Mesendoderm (in vitro differentiated cells): ENCODE measurements around the gene CHCHD6.

Experiments used
- DNase-seq: peaks from one replicate; pipeline ENCODE4 v3.0.0; 2013
- H2AK5ac ChIP-seq: 2 replicates; pipeline ENCODE4 v1.6.1; 2013; ENCODE audit warnings: low read length, inconsistent platforms
- H2BK120ac ChIP-seq: 2 replicates; pipeline ENCODE4 v1.6.1; 2013; ENCODE audit warnings: low read depth, mild to moderate bottlenecking, low read length, moderate library complexity, mixed read lengths
- H2BK15ac ChIP-seq: replicated peaks from 2 replicates; pipeline ENCODE4 v1.6.1; 2013; ENCODE audit warnings: low read depth, mild to moderate bottlenecking, moderate library complexity
- H2BK5ac ChIP-seq: 2 replicates; pipeline ENCODE4 v1.6.1; 2013; ENCODE audit warnings: low read length, inconsistent platforms
- H3K18ac ChIP-seq: 2 replicates; pipeline ENCODE4 v1.6.1; 2013; ENCODE audit warnings: mild to moderate bottlenecking, low read length, mixed read lengths
- H3K23ac ChIP-seq: one replicate; pipeline ENCODE4 v1.6.1; 2013; ENCODE audit warnings: low read length
- H3K27ac ChIP-seq: 2 replicates; pipeline ENCODE4 v1.5.1; 2013; ENCODE audit warnings: low read depth, mild to moderate bottlenecking, inconsistent platforms, low read length, moderate library complexity
- H3K27me3 ChIP-seq: 2 replicates; pipeline ENCODE4 v1.6.1; 2013; ENCODE audit warnings: low read length, control low read depth, mild to moderate bottlenecking, inconsistent platforms; ENCODE audit not compliant: insufficient read depth, poor library complexity
- H3K36me3 ChIP-seq: 2 replicates; pipeline ENCODE4 v1.6.1; 2013; ENCODE audit warnings: low read length, inconsistent platforms; ENCODE audit not compliant: control insufficient read depth, insufficient read depth
- H3K4ac ChIP-seq: one replicate; pipeline ENCODE4 v1.6.1; 2013; ENCODE audit warnings: low read depth, mild to moderate bottlenecking, low read length, moderate library complexity
- H3K4me1 ChIP-seq: 2 replicates; pipeline ENCODE4 v1.6.1; 2013; ENCODE audit warnings: low read depth, low read length, inconsistent platforms; ENCODE audit not compliant: control insufficient read depth
- H3K4me2 ChIP-seq: 2 replicates; pipeline ENCODE4 v1.6.1; 2013; ENCODE audit warnings: low read length
- H3K4me3 ChIP-seq: 2 replicates; pipeline ENCODE4 v1.5.1; 2013; ENCODE audit warnings: mild to moderate bottlenecking, low read length
- H3K56ac ChIP-seq: one replicate; pipeline ENCODE4 v1.6.1; 2013; ENCODE audit warnings: low read length
- H3K79me1 ChIP-seq: 2 replicates; pipeline ENCODE4 v1.6.1; 2013; ENCODE audit warnings: low read length, inconsistent platforms
- H3K79me2 ChIP-seq: 2 replicates; pipeline ENCODE4 v1.6.1; 2013; ENCODE audit warnings: mild to moderate bottlenecking, low read length; ENCODE audit not compliant: control insufficient read depth, insufficient read depth
- H3K9ac ChIP-seq: 2 replicates; pipeline ENCODE4 v1.6.1; 2013; ENCODE audit warnings: low read length, inconsistent platforms
- H4K5ac ChIP-seq: one replicate; pipeline ENCODE4 v1.6.1; 2013; ENCODE audit warnings: low read length
- H4K8ac ChIP-seq: one replicate; pipeline ENCODE4 v1.6.1; 2013; ENCODE audit warnings: low read depth, mild to moderate bottlenecking, control low read depth, low read length, moderate library complexity
- WGBS: extraction: QIAGEN DNeasy Blood & Tissue Kit; methylation state at CpG from one replicate; pipeline ENCODE4 v1.1.7; 2013; ENCODE audit warnings: low lambda C conversion rate, missing lambda C conversion rate; ENCODE audit not compliant: insufficient coverage; ENCODE audit errors: extremely low coverage; 5-methylcytosine and 5-hydroxymethylcytosine counted together

The CHCHD6 gene

DNA sequence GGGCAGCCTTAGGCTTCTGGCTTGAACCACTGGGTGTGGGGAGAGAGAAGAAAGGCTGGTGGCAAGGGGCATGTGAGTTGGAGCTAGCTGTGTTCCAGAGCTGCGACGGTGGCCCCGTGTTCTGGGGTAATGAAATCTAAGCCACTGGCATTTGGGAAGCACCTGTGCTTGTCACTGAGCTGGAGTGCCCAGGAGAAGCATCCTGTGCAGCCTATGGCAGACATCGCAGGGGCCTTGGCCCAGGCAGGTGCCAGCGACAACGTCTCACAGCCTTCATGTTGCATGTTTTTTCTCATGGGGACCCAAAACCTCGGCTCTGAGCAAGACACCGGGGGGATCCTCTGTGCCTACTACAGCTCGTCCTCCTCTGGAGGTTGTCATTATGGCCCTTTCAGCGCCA, 187.8 kb downstream of the CHCHD6 start:
- H3K4me1 ChIP-seq = peaks cover 17% of the 10 kb centered on the region
- no CpG with 5 or more reads among the region's 10 CpGs for WGBS
- no peak for DNase-seq

GRCh38 chr3:126893651-126894050, 189.6 kb downstream of the CHCHD6 start:
- Histone ChIP-seq H3K4me3 (no peak overlapping the region), H4K8ac (no peak overlapping the region), H3K9ac (no peak overlapping the region), H3K27me3 (no peaks in the 10 kb centered on the region), H3K4ac (no peak overlapping the region), H2AK5ac (no peak overlapping the region), H3K4me1 (peaks cover 8% of the 10 kb centered on the region), H2BK5ac (no peak overlapping the region), H2BK120ac (no peak overlapping the region), H2BK15ac (no peak overlapping the region), H3K56ac (no peak overlapping the region), H3K79me1 (no peaks in the 10 kb centered on the region), H3K79me2 (no peaks in the 10 kb centered on the region), H4K5ac (no peak overlapping the region), H3K36me3 (no peaks in the 10 kb centered on the region), H3K23ac (peak overlapping the region; percentile 25), H3K4me2 (no peak overlapping the region), H3K27ac (no peak overlapping the region), H3K18ac (no peak overlapping the region)
- DNase-seq = no peak
- no CpG with 5 or more reads among the region's 2 CpGs for WGBS

More for the DNA sequence above, 187.8 kb downstream of the CHCHD6 start:
- no peaks in the 10 kb centered on the region for H3K36me3 ChIP-seq
- H3K79me2 ChIP-seq = no peaks in the 10 kb centered on the region
- no peak overlapping the region for H3K56ac ChIP-seq
- no peak overlapping the region for H3K9ac ChIP-seq
- H3K27me3 ChIP-seq = no peaks in the 10 kb centered on the region
- no peak overlapping the region for H2BK5ac ChIP-seq
- no peak overlapping the region for H3K4me2 ChIP-seq
- H3K4ac ChIP-seq = no peak overlapping the region
- no peak overlapping the region for H2AK5ac ChIP-seq
- no peak overlapping the region for H3K27ac ChIP-seq
- no peak overlapping the region for H3K18ac ChIP-seq
- no peak overlapping the region for H4K8ac ChIP-seq
- no peak overlapping the region for H3K4me3 ChIP-seq
- H3K79me1 ChIP-seq = no peaks in the 10 kb centered on the region
- H3K23ac ChIP-seq = no peak overlapping the region
- no peak overlapping the region for H4K5ac ChIP-seq
- no peak overlapping the region for H2BK120ac ChIP-seq
- no peak overlapping the region for H2BK15ac ChIP-seq

DNA sequence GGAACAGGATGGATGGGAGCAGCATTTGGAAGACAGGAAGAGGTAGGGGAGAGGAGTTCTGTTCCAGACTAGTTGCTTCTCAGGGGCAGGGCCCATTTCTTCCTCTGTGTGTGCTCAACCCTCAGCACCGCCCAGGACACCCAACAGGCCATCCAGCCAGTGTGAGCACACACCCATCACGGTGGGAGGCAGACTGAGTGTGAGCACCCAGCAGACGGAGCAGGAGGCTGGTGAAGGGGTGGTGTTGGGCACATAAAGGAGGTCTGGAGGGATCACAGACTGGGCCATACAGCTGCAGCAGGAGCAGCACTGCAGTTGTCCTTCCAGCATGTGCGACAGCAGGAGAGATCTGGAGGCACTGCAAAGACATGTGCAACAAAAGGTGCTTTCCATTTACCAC, 190.4 kb downstream of the CHCHD6 start:
- H3K18ac ChIP-seq = no peak overlapping the region
- H2BK5ac ChIP-seq = no peak overlapping the region
- no peak overlapping the region for H4K5ac ChIP-seq
- no peak overlapping the region for H2BK15ac ChIP-seq
- H3K9ac ChIP-seq = no peak overlapping the region
- H4K8ac ChIP-seq = no peak overlapping the region
- H3K56ac ChIP-seq = no peak overlapping the region
- H2AK5ac ChIP-seq = no peak overlapping the region
- no peaks in the 10 kb centered on the region for H3K27me3 ChIP-seq
- no peak overlapping the region for H3K27ac ChIP-seq
- DNase-seq = no peak
- no peaks in the 10 kb centered on the region for H3K36me3 ChIP-seq
- no peak overlapping the region for H2BK120ac ChIP-seq
- H3K4ac ChIP-seq = no peak overlapping the region
- no peak overlapping the region for H3K4me3 ChIP-seq
- no peak overlapping the region for H3K4me2 ChIP-seq
- peaks cover 3% of the 10 kb centered on the region for H3K4me1 ChIP-seq
- H3K23ac ChIP-seq = no peak overlapping the region
- no peaks in the 10 kb centered on the region for H3K79me1 ChIP-seq
- no peaks in the 10 kb centered on the region for H3K79me2 ChIP-seq
- WGBS = no CpG with 5 or more reads among the region's 4 CpGs

GRCh38 chr3:126895178-126896066, 191.4 kb downstream of the CHCHD6 start:
- no peak overlapping the region for H4K8ac ChIP-seq
- H2AK5ac ChIP-seq = no peak overlapping the region
- no peak overlapping the region for H3K4ac ChIP-seq
- no peak overlapping the region for H3K23ac ChIP-seq
- no peak overlapping the region for H3K4me3 ChIP-seq
- H3K4me2 ChIP-seq = no peak overlapping the region
- no peaks in the 10 kb centered on the region for H3K27me3 ChIP-seq
- H3K9ac ChIP-seq = no peak overlapping the region
- H4K5ac ChIP-seq = no peak overlapping the region
- no CpG with 5 or more reads among the region's 7 CpGs for WGBS
- no peak overlapping the region for H3K18ac ChIP-seq
- no peak overlapping the region for H3K56ac ChIP-seq
- no peak overlapping the region for H2BK5ac ChIP-seq
- peaks cover 3% of the 10 kb centered on the region for H3K4me1 ChIP-seq
- H3K79me2 ChIP-seq = no peaks in the 10 kb centered on the region
- peak; percentile 49 for DNase-seq
- no peak overlapping the region for H3K27ac ChIP-seq
- H3K79me1 ChIP-seq = no peaks in the 10 kb centered on the region
- H2BK15ac ChIP-seq = no peak overlapping the region
- H2BK120ac ChIP-seq = no peak overlapping the region
- no peaks in the 10 kb centered on the region for H3K36me3 ChIP-seq

- no peak overlapping the region for H4K8ac ChIP-seq
- no peaks in the 10 kb centered on the region for H3K36me3 ChIP-seq
- H3K18ac ChIP-seq = no peak overlapping the region
- no peaks in the 10 kb centered on the region for H3K27me3 ChIP-seq
- WGBS = no CpG with 5 or more reads among the region's 1 CpG
- no peak overlapping the region for H2BK120ac ChIP-seq
- no peak overlapping the region for H4K5ac ChIP-seq
- no peak overlapping the region for H2BK5ac ChIP-seq
- H3K4me3 ChIP-seq = no peak overlapping the region
- H3K79me1 ChIP-seq = no peaks in the 10 kb centered on the region
- no peaks in the 10 kb centered on the region for H3K79me2 ChIP-seq
- H3K27ac ChIP-seq = no peak overlapping the region
- H2BK15ac ChIP-seq = no peak overlapping the region
- H3K4me2 ChIP-seq = no peak overlapping the region
- H3K4me1 ChIP-seq = peaks cover 3% of the 10 kb centered on the region
- H3K56ac ChIP-seq = no peak overlapping the region
- no peak overlapping the region for H3K9ac ChIP-seq
- DNase-seq = no peak
- no peak overlapping the region for H3K23ac ChIP-seq
- no peak overlapping the region for H3K4ac ChIP-seq
- no peak overlapping the region for H2AK5ac ChIP-seq
Measured at GRCh38 chr3:126896067-126896441, 192.0 kb downstream of the CHCHD6 start.

DNA sequence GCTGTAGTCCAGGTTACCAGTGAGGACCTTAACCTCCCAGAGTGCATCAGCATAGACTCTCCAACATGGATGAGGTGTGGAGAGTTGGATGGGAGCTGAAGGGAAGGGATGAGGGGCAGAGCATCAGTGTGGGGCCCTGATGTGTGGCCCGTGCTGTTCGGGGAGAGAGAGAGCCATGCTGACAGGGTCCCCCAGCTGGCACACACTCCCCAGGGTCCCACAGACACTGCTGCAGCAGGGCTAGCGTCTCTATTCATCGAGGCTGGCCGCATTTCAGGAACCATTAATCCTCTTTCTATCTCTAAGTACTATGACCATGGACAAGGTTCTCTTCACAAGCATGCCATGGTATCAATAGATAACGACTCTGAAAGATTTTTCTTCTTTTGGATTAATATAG, 192.9 kb downstream of the CHCHD6 start:
- Histone ChIP-seq H2BK15ac (no peak overlapping the region), H2BK5ac (no peak overlapping the region), H3K4ac (no peak overlapping the region), H4K5ac (no peak overlapping the region), H3K36me3 (no peaks in the 10 kb centered on the region), H3K56ac (no peak overlapping the region), H2BK120ac (no peak overlapping the region), H4K8ac (no peak overlapping the region), H2AK5ac (no peak overlapping the region), H3K4me3 (no peak overlapping the region), H3K23ac (no peak overlapping the region), H3K18ac (no peak overlapping the region), H3K79me2 (no peaks in the 10 kb centered on the region), H3K27me3 (no peaks in the 10 kb centered on the region), H3K27ac (no peak overlapping the region), H3K4me1 (peaks cover 3% of the 10 kb centered on the region), H3K4me2 (no peak overlapping the region), H3K9ac (no peak overlapping the region), H3K79me1 (no peaks in the 10 kb centered on the region)
- no peak for DNase-seq
- WGBS = no CpG with 5 or more reads among the region's 6 CpGs
